ENCODE data around the gene UBN2.

UBN2 gene

DNA sequence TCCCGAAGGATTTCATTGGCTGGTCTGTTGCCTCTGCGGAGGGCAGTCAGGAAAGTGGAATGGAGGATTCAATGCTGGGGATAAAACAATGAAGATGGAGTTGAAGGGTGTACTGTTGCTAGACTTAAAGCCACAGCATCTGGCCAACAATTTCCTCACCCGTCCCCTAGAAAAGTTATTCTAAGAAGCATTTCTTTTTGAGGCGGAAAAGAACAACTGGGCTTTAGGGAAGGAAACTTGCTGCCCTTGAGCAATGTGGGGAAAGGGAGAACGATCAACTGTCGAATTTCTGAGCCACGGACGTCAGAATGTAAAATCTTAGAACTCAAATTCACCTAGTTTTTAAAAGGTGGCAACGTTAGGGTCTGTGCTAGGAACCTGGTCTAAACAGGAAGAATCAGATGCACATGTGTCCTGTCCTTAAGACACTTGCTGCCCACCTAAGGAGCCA lies 110.8 kb downstream of the UBN2 start:
- DNase-seq (ENCODE audit: low read depth) = no peak
- H3K4me3 ChIP-seq (replicated peaks; ENCODE audit: low read depth, low read length) = peak overlapping the region; percentile 94
- TF ChIP-seq, protein P1, sequence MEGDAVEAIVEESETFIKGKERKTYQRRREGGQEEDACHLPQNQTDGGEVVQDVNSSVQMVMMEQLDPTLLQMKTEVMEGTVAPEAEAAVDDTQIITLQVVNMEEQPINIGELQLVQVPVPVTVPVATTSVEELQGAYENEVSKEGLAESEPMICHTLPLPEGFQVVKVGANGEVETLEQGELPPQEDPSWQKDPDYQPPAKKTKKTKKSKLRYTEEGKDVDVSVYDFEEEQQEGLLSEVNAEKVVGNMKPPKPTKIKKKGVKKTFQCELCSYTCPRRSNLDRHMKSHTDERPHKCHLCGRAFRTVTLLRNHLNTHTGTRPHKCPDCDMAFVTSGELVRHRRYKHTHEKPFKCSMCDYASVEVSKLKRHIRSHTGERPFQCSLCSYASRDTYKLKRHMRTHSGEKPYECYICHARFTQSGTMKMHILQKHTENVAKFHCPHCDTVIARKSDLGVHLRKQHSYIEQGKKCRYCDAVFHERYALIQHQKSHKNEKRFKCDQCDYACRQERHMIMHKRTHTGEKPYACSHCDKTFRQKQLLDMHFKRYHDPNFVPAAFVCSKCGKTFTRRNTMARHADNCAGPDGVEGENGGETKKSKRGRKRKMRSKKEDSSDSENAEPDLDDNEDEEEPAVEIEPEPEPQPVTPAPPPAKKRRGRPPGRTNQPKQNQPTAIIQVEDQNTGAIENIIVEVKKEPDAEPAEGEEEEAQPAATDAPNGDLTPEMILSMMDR (IDR thresholded peaks at IDR 0.05; ENCODE audit: low read length, missing control alignments) = no peak

DNA sequence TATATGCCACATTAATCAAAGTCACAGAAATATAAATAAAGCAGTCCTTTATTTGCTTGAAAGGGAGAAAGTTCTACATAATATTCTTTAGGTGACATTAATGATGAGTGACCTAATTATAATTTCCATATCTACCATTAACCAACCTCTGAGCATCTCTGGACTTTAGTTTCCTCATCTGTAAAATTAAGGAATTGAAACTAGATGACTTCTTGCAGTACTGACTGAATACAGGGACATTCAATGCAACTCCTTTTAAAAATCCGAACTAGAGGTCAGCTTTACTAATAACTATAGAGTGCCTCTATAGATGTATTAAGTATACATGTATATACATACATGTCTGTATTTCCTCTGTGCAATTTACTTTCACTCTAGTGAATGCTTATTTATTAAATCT lies 114.0 kb downstream of the UBN2 start:
- no peak for DNase-seq (ENCODE audit: low read depth)
- H3K4me3 ChIP-seq (replicated peaks; ENCODE audit: low read depth, low read length) = no peak overlapping the region
- TF ChIP-seq, protein P1 (IDR thresholded peaks at IDR 0.05; ENCODE audit: low read length, missing control alignments) = no peak

- TF ChIP-seq, protein P1 (IDR thresholded peaks at IDR 0.05; ENCODE audit: low read length, missing control alignments) = no peak
- no peak overlapping the region for H3K4me3 ChIP-seq (replicated peaks; ENCODE audit: low read depth, low read length)
Observed at GRCh38 chr7:139351027-139351426, 120.0 kb downstream of the UBN2 start.

DNA sequence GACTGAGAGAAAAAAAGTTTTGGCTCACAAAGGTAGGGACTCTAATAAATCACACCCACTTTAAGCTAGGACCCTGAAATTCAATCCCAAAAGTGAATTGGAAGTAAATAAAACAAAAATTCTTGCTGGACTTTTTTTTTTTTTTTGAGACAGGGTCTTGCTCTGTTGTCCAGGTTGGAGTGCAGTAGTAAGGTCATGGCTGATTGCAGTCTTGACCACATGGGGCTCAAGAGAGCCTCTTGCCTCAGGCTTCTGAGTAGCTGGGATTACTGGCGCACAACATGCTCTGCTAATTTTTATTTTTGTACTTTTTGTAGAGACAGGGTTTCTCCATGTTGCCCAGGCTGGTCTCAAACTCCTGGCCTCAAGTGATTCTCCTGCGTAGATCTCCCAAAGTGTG lies 123.7 kb downstream of the UBN2 start:
- no peak overlapping the region for H3K4me3 ChIP-seq (replicated peaks; ENCODE audit: low read depth, low read length)
- no peak for DNase-seq (ENCODE audit: low read depth)
- TF ChIP-seq, protein P1 (IDR thresholded peaks at IDR 0.05; ENCODE audit: low read length, missing control alignments) = no peak

More at GRCh38 chr7:139351027-139351426, 120.0 kb downstream of the UBN2 start:
- DNase-seq (ENCODE audit: low read depth) = no peak

DNA sequence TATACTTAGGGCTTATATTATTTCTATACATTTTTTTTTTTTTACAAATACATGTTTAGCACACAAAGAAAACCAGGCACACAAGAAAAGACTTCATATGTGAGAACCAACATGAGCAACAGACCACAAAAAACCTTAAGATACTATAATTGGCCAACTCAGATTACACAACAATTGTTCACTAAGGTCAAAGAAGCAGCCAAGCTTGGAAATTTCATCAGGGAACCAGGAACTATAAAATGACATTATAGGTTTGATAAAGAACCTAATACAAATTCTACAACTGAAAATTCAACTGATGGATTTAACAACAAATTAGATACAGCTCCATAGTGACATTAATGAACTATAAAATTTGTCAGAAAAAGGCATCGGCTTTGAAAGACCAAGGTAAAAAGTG lies 124.3 kb downstream of the UBN2 start:
- no peak overlapping the region for H3K4me3 ChIP-seq (replicated peaks; ENCODE audit: low read depth, low read length)
- TF ChIP-seq, protein P1 (IDR thresholded peaks at IDR 0.05; ENCODE audit: low read length, missing control alignments) = no peak
- peak; percentile 39 for DNase-seq (ENCODE audit: low read depth)
